Endothelial cell of umbilical vein (primary cell): ENCODE measurements around the gene MRC2. TPM values are rescaled to one million over a fixed set of nuclear protein-coding genes. Genes with fewer than 3 reads are reported as not detected.

Source experiments
- BruUV-seq: library from RNA; stranded (reverse); fragments of 400-500 nt; replicated peaks from 2 replicates; lab custom pipeline; 2021; lab: Mats Ljungman, UMichigan
- CTCF ChIA-PET: fragments of 300-600, 350-600 bp; sonication (Branson Sonifier 250); formaldehyde crosslinking; loops from one replicate; lab custom pipeline; 2021; ENCODE audit warnings: antibody characterized with exemption, inconsistent platforms; lab: Charles Lee
- POLR2A ChIA-PET: fragments of 300-600, 350-600 bp; sonication (Branson Sonifier 250); formaldehyde crosslinking; loops from one replicate; lab custom pipeline; 2021; ENCODE audit warnings: antibody characterized with exemption, inconsistent platforms; lab: Charles Lee
- DNase-seq: peaks from one replicate; pipeline ENCODE4 v3.0.0-alpha.2; 2011; ENCODE audit warnings: low read depth, low spot score
- FAIRE-seq: peaks from 2 replicates; lab custom pipeline; 2011; peaks lifted over from hg19 to GRCh38; lab: Jason Lieb, UNC
- H2AFZ ChIP-seq: 2 replicates; pipeline ENCODE4 v1.6.0; 2012; ENCODE audit warnings: low read depth, low read length, control low read depth, inconsistent platforms
- H3K27ac ChIP-seq: 2 replicates; pipeline ENCODE4 v1.5.1; 2011; ENCODE audit warnings: low read depth, mild to moderate bottlenecking, control low read depth, low read length, moderate library complexity; ENCODE audit not compliant: insufficient read depth
- H3K27me3 ChIP-seq, 2 experiments: 2 replicates each; pipeline versions ENCODE4 v1.6.0 to v1.6.1; 2011; ENCODE audit warnings: low read length in 2 of 2, mixed read lengths in 1 of 2; ENCODE audit not compliant: control insufficient read depth in 2 of 2, insufficient read depth in 2 of 2
- H3K36me3 ChIP-seq, 2 experiments: 2 replicates in 1 of 2; 3 replicates in 1 of 2; pipeline ENCODE4 v1.5.1; 2011; ENCODE audit warnings: low read length in 2 of 2, mild to moderate bottlenecking in 1 of 2, moderate library complexity in 1 of 2; ENCODE audit not compliant: control insufficient read depth in 2 of 2, insufficient read depth in 2 of 2; ENCODE audit errors: extremely low read depth in 1 of 2
- H3K4me1 ChIP-seq: 3 replicates; pipeline ENCODE4 v1.5.1; 2011; ENCODE audit warnings: mild to moderate bottlenecking, low read length; ENCODE audit not compliant: control insufficient read depth, insufficient read depth; ENCODE audit errors: extremely low read depth
- H3K4me2 ChIP-seq: 2 replicates; pipeline ENCODE4 v1.6.1; 2011; ENCODE audit warnings: low read length, control low read depth, mixed read lengths; ENCODE audit not compliant: insufficient read depth
- H3K4me3 ChIP-seq, 3 experiments: fragments of 200-600 bp in 1 of 3; sonication (generic), shearing (Covaris generic) in 1 of 3; replicated peaks in 1 of 3; 2 replicates each; pipeline ENCODE4 v1.5.1; 2011 to 2016; ENCODE audit warnings: control low read depth in 3 of 3, low read length in 3 of 3, mild to moderate bottlenecking in 2 of 3, inconsistent platforms in 1 of 3, low read depth in 1 of 3, moderate library complexity in 1 of 3; ENCODE audit not compliant: insufficient read depth in 1 of 3
- H3K79me2 ChIP-seq: 2 replicates; pipeline ENCODE4 v1.6.0; 2012; ENCODE audit warnings: low read length, inconsistent platforms; ENCODE audit not compliant: control insufficient read depth, insufficient read depth
- H3K9ac ChIP-seq: replicated peaks from 2 replicates; pipeline ENCODE3; 2011; ENCODE audit warnings: low read length, control low read depth; ENCODE audit not compliant: insufficient read depth; ENCODE audit errors: extremely low read depth
- H3K9me1 ChIP-seq: replicated peaks from 3 replicates; pipeline ENCODE4 v1.6.0; 2011; ENCODE audit warnings: mild to moderate bottlenecking, low read length; ENCODE audit not compliant: control insufficient read depth, insufficient read depth; ENCODE audit errors: extremely low read depth
- H3K9me3 ChIP-seq: replicated peaks from 2 replicates; pipeline ENCODE4 v1.5.1; 2012; ENCODE audit warnings: low read length, inconsistent platforms; ENCODE audit not compliant: control insufficient read depth, insufficient read depth
- H4K20me1 ChIP-seq: replicated peaks from 2 replicates; pipeline ENCODE3; 2011; ENCODE audit warnings: mild to moderate bottlenecking, low read length; ENCODE audit not compliant: control insufficient read depth, insufficient read depth; ENCODE audit errors: extremely low read depth
- EZH2 ChIP-seq: IDR thresholded peaks from 2 replicates; pipeline ENCODE4 v1.6.1; 2012; ENCODE audit warnings: borderline replicate concordance, low read depth, mild to moderate bottlenecking, moderate library complexity, low read length, inconsistent platforms; ENCODE audit not compliant: severe bottlenecking
- FOS ChIP-seq: IDR thresholded peaks from 2 replicates; pipeline ENCODE4 v1.6.1; 2011; ENCODE audit warnings: mild to moderate bottlenecking, low read length, moderate library complexity, borderline replicate concordance; ENCODE audit not compliant: insufficient read depth
- GATA2 ChIP-seq: IDR thresholded peaks from 2 replicates; pipeline ENCODE4 v1.7.0; 2011; ENCODE audit warnings: low read depth, mild to moderate bottlenecking, moderate library complexity, mixed read lengths, low read length; ENCODE audit not compliant: insufficient read length, insufficient read depth
- JUN ChIP-seq: IDR thresholded peaks from 2 replicates; pipeline ENCODE4 v1.6.1; 2011; ENCODE audit warnings: borderline replicate concordance, low read depth; ENCODE audit not compliant: insufficient read length, insufficient read depth
- MYC ChIP-seq: IDR thresholded peaks from one replicate; pipeline ENCODE4 v1.6.1; 2011; ENCODE audit warnings: mild to moderate bottlenecking, low read depth, low read length
- POLR2A ChIP-seq: IDR thresholded peaks from 2 replicates; pipeline ENCODE4 v1.6.1; 2012; ENCODE audit warnings: low read depth, mild to moderate bottlenecking, control low read depth, low read length
- POLR2AphosphoS5 ChIP-seq: IDR thresholded peaks from 2 replicates; pipeline ENCODE4 v1.6.1; 2012; ENCODE audit warnings: low read depth, mild to moderate bottlenecking, control low read depth, low read length, moderate library complexity; ENCODE audit not compliant: insufficient read depth
- dilution Hi-C: fragments of 300-500 bp; cut with MboI; formaldehyde crosslinking; loops from one replicate; pipeline ENCODE4 v1.15.0; 2019; ENCODE audit warnings: low sequenced_read_pairs; ENCODE audit not compliant: extremely low pct_ligation_motif_present
- intact Hi-C: fragments of 100-400 bp; cut with micrococcal nuclease; formaldehyde crosslinking; loops from one replicate; pipeline ENCODE4 v1.10.0; 2022
- polyA plus RNA-seq, 4 experiments: library from polyadenylated mRNA; depleted of rRNA in 3 of 4; stranded (reverse) in 3 of 4; unstranded in 1 of 4; fragments of >200 nt; gene quantifications; 2 replicates each; pipeline versions ENCODE4 v1.2.1 to v1.2.3, GENCODE V29; 2011 to 2012; ENCODE audit warnings: missing spikeins in 1 of 4
- total RNA-seq: library from RNA; stranded (reverse); gene quantifications from 2 replicates; pipeline ENCODE4 v1.2.3, GENCODE V29; 2021
- TF ChIP-seq, protein P1 (sequence below): IDR thresholded peaks from 2 replicates; pipeline ENCODE4 v1.6.1; 2011; ENCODE audit not compliant: insufficient read depth, insufficient read length
- TF ChIP-seq, protein P2 (sequence below), 2 donors: IDR thresholded peaks; 1 replicate in 1 of 2; 2 replicates in 1 of 2; pipeline ENCODE4 v1.5.1; 2011; ENCODE audit warnings: low read length in 2 of 2, mild to moderate bottlenecking in 2 of 2, moderate library complexity in 2 of 2, control low read depth in 1 of 2, inconsistent platforms in 1 of 2, low read depth in 1 of 2; ENCODE audit not compliant: insufficient read depth in 1 of 2; ENCODE audit errors: extremely low read depth in 1 of 2

The MRC2 gene
- total and polyA plus RNA-seq, 2 donors (not counting 3 experiments of a cell fraction or from before 2014, with no cell fraction given) = 30.6 to 52.7 TPM

DNA sequence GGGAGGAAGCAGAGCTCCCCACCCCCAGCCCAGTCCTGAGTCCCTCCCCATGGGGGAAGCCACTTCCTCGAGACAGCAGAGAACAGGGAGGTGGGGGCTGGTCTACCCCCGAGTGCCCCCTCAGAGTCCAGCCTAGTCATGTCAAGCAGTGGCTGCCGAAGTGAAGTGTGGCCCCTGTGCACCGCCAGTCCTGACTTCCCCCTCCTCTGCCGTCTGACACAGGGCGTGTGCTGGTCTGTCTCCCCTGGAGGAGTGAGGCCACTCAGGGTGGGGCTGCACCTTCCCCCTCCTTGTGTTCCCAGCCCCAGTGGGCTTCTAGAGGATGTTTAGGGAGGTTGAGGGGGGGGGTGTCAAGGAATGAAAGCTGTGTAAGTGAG lies 46.9 kb downstream of the MRC2 start:
- Histone ChIP-seq H3K27me3 (no peaks in the 10 kb centered on the region), H4K20me1 (no peaks in the 10 kb centered on the region), H3K9me1 (no peaks in the 10 kb centered on the region), H3K79me2 (no peaks in the 10 kb centered on the region), H2AFZ (no peak overlapping the region), H3K4me3 (no peak overlapping the region), H3K27ac (no peak overlapping the region), H3K9ac (no peak overlapping the region), H3K9me3 (no peaks in the 10 kb centered on the region), H3K4me1 (no peaks in the 10 kb centered on the region), H3K4me2 (no peak overlapping the region), H3K36me3 (peaks cover 0 to 3% of the 10 kb centered on the region in 2 experiments)
- ChIA-PET POLR2A (no interaction called here), CTCF (interaction anchor here (2.9 to 6.1 kb wide), 5 partner anchors 19 to 732 kb away, joined by 13 to 69 read pairs (median 26); partner anchors contain the start of gene TANC2)
- intact Hi-C loops (loop anchor here (5.0 kb wide), 1 partner anchor 47 kb away; the partner anchor contains the start of gene MRC2), dilution Hi-C loops (no loop called here)
- FAIRE-seq = no peak
- no peak for TF ChIP-seq EZH2
- TF ChIP-seq MYC = no peak
- TF ChIP-seq GATA2 = no peak
- no peak for TF ChIP-seq POLR2A
- TF ChIP-seq, protein P1, sequence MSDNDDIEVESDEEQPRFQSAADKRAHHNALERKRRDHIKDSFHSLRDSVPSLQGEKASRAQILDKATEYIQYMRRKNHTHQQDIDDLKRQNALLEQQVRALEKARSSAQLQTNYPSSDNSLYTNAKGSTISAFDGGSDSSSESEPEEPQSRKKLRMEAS = no peak
- TF ChIP-seq POLR2AphosphoS5 = no peak
- TF ChIP-seq, protein P2, sequence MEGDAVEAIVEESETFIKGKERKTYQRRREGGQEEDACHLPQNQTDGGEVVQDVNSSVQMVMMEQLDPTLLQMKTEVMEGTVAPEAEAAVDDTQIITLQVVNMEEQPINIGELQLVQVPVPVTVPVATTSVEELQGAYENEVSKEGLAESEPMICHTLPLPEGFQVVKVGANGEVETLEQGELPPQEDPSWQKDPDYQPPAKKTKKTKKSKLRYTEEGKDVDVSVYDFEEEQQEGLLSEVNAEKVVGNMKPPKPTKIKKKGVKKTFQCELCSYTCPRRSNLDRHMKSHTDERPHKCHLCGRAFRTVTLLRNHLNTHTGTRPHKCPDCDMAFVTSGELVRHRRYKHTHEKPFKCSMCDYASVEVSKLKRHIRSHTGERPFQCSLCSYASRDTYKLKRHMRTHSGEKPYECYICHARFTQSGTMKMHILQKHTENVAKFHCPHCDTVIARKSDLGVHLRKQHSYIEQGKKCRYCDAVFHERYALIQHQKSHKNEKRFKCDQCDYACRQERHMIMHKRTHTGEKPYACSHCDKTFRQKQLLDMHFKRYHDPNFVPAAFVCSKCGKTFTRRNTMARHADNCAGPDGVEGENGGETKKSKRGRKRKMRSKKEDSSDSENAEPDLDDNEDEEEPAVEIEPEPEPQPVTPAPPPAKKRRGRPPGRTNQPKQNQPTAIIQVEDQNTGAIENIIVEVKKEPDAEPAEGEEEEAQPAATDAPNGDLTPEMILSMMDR (IDR thresholded peaks at IDR 0.05; ENCODE audit: extremely low read depth in 1 of 2, insufficient read depth in 1 of 2, low read depth in 1 of 2, low read length in 2 of 2) = no peak
- no peak for TF ChIP-seq FOS
- no peak for TF ChIP-seq JUN
- DNase-seq = no peak
- no TSS peak for BruUV-seq
